NCI-H2107 (cell line): ENCODE results near the gene CDH15.
"Not testable (repeated sequence)": the region's sequence is repeated elsewhere in the genome, so short reads cannot be mapped to it uniquely, and the experiment has no call there.

Source experiments
- DNase-seq: peaks from one replicate; lab custom pipeline; 2025; lab: John Stamatoyannopoulos, UW

Gene CDH15

GRCh38 chr16:89187770-89188392, 16.3 kb downstream of the CDH15 start:
- DNase-seq: no peak

GRCh38 chr16:89188471-89189357, 17.2 kb downstream of the CDH15 start:
- not testable (repeated sequence) for DNase-seq

- DNase-seq: no peak
Measured at GRCh38 chr16:89189358-89190025, 17.9 kb downstream of the CDH15 start.

GRCh38 chr16:89190150-89190958, 18.8 kb downstream of the CDH15 start:
- DNase-seq: no peak

DNA sequence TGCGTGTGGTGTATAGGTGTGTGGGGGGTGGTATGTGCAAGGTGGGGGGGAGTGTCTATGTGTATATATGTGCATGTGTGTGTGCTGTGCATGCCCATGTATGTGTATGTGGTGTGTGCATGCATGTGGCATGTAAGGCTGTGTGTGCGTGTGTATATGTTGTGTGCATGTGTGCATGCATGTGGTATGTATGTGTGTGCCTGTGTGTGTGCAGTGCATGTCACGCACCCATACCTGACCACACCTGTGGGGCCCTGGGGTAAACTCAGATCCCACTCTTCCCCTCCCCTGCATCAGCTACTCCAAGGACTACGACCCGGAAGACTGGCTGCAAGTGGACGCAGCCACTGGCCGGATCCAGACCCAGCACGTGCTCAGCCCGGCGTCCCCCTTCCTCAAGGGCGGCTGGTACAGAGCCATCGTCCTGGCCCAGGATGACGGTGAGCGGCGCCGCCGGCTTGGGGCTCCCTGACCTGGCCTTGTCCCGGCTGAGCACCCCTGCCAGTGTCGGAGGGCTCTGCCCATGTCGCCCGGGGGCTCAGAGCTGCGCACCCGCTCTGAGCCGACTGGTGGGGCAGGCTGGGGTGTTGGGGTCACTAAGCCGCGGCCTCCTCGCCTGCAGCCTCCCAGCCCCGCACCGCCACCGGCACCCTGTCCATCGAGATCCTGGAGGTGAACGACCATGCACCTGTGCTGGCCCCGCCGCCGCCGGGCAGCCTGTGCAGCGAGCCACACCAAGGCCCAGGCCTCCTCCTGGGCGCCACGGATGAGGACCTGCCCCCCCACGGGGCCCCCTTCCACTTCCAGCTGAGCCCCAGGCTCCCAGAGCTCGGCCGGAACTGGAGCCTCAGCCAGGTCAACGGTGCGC, 19.7 kb downstream of the CDH15 start:
- no peak for DNase-seq

GRCh38 chr16:89191901-89192185, 20.3 kb downstream of the CDH15 start:
- DNase-seq: no peak

GRCh38 chr16:89192186-89192955, 20.8 kb downstream of the CDH15 start:
- DNase-seq: not testable (repeated sequence)

- DNase-seq: no peak
Measured at GRCh38 chr16:89192956-89193575, 21.5 kb downstream of the CDH15 start.

DNA sequence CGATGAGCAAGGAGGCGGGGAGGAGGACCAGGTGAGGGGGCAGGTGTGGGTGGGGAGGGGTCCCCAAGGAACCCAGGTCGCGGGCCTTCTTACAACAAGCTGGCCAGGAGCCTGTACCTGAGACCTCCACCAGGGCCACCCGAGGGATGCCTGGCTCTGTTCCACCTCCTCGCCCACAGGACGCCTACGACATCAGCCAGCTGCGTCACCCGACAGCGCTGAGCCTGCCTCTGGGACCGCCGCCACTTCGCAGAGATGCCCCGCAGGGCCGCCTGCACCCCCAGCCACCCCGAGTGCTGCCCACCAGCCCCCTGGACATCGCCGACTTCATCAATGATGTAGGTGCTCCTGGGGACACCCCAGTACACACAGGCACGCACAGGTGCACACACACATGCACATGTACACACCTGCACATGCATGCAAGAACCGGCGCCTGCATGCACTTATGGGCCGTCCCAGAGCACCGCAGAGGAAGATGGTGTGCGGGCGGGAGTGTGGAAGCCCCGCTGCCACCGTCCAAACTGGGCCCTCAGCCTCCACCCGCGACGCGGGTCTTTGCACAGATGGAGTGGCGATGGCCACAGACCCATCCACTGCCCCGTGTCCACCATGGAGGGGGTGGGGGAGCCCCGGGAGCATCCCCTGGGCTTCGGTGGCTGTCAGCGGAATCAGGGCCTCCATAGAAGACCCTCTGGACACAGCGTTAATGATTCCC, 22.2 kb downstream of the CDH15 start:
- no peak for DNase-seq

GRCh38 chr16:89194340-89195311, 23.1 kb downstream of the CDH15 start:
- no peak for DNase-seq

GRCh38 chr16:89195521-89196171, 24.1 kb downstream of the CDH15 start:
- no peak for DNase-seq

- DNase-seq: no peak
Measured at GRCh38 chr16:89197033-89197632, 25.6 kb downstream of the CDH15 start.

DNA sequence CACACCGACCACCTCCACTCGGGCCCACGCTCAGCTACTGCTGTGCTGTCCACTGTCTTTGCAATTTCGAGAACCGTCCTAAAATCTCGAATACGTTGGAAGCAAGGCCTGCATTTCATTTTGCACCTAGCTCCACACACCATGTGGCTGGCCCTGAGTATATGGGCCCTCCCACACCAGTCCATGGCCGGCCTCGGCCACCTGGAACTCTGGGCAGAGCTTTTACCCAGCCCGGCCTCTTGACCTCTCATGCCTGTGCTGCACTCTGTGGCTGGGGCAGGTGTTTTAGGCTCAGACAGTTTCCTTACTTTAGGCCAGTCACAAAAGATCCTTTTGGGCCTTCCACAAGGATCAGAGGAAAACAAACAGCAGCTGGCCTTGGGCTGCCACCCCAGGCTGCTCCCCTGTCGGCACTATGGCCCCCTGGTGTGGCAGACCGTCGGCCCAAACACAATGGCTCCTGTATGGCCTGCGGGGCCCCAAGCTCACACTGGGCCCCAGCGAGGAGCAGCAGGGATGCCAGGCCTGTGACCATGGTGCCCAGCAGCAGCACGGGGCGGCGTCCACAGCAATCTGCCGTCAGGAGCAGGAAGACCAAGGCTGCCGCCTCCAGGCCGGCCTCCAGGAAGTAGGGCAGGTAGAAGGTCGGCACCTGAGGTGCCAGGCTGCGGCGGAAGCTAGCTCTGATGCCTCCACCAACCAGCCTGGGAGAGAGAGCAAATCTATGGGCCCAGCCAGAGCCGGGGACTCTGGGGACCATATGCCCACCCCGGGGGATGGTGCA, 26.3 kb downstream of the CDH15 start:
- DNase-seq: no peak

- DNase-seq: no peak
Measured at GRCh38 chr16:89198417-89199240, 27.1 kb downstream of the CDH15 start.
